IgD-negative memory B cell (primary cell): ENCODE results near the gene POLR1C. TPM values are rescaled to one million over a fixed set of nuclear protein-coding genes. Genes with fewer than 3 reads are reported as not detected.
"Not testable (repeated sequence)": the region's sequence is repeated elsewhere in the genome, so short reads cannot be mapped to it uniquely, and the experiment has no call there.

Experiments used
- H3K27ac Mint-ChIP-seq, 3 donors: one replicate each; pipeline ENCODE4 v1.8.0; 2020 to 2022; ENCODE audit warnings: mild to moderate bottlenecking in 3 of 3, mixed read lengths in 3 of 3, moderate library complexity in 1 of 3
- H3K27me3 Mint-ChIP-seq: one replicate; pipeline ENCODE4 v1.8.0; 2021; ENCODE audit warnings: mixed read lengths
- H3K36me3 Mint-ChIP-seq: one replicate; pipeline ENCODE4 v1.8.0; 2020; ENCODE audit warnings: mild to moderate bottlenecking, mixed read lengths
- H3K4me1 Mint-ChIP-seq, 3 donors: one replicate each; pipeline ENCODE4 v1.8.0; 2020 to 2022; ENCODE audit warnings: mixed read lengths in 3 of 3, mild to moderate bottlenecking in 1 of 3
- H3K4me3 Mint-ChIP-seq, 4 donors: one replicate each; pipeline ENCODE4 v1.8.0; 2020 to 2022; ENCODE audit warnings: mild to moderate bottlenecking in 4 of 4, mixed read lengths in 4 of 4, moderate library complexity in 3 of 4
- H3K9me3 Mint-ChIP-seq, 3 donors: one replicate each; pipeline ENCODE4 v1.8.0; 2020 to 2021; ENCODE audit warnings: mixed read lengths in 3 of 3, mild to moderate bottlenecking in 1 of 3
- polyA plus RNA-seq: library from polyadenylated mRNA; unstranded; fragments of 300-500 nt; fragmentation: Illumina TruSeq; gene quantifications from one replicate; pipeline ENCODE4 v1.2.3, GENCODE V29; 2021

POLR1C gene, protein sequence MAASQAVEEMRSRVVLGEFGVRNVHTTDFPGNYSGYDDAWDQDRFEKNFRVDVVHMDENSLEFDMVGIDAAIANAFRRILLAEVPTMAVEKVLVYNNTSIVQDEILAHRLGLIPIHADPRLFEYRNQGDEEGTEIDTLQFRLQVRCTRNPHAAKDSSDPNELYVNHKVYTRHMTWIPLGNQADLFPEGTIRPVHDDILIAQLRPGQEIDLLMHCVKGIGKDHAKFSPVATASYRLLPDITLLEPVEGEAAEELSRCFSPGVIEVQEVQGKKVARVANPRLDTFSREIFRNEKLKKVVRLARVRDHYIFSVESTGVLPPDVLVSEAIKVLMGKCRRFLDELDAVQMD
- polyA plus RNA-seq = 19.6 TPM

- no peaks in the 10 kb centered on the region for H3K9me3 Mint-ChIP-seq
- H3K27ac Mint-ChIP-seq = no peak within 1 kb of the TSS
- no peaks in the 10 kb centered on the region for H3K27me3 Mint-ChIP-seq
- H3K4me1 Mint-ChIP-seq = peaks cover 6 to 24% (median 24%) of the 10 kb centered on the region in 3 donors
- H3K36me3 Mint-ChIP-seq = peaks cover 6% of the 10 kb centered on the region
- no peak within 1 kb of the TSS for H3K4me3 Mint-ChIP-seq
Observed at GRCh38 chr6:43516697-43517504, at the start of gene POLR1C, which contains the start of gene YIPF3. TSS of gene POLR1C (plus strand) at chr6:43517089. CDS start at chr6:43517110, 21 bp downstream. TSS of gene YIPF3 (minus strand) at chr6:43516926. CDS start at chr6:43516807, 119 bp downstream.

- not testable (repeated sequence) for H3K36me3 Mint-ChIP-seq, H3K4me3 Mint-ChIP-seq, H3K27ac Mint-ChIP-seq, H3K9me3 Mint-ChIP-seq, H3K4me1 Mint-ChIP-seq
- peaks cover 31% of the 10 kb centered on the region for H3K27me3 Mint-ChIP-seq
Observed at GRCh38 chr6:43467265-43467664, 49.6 kb upstream of the POLR1C start.

DNA sequence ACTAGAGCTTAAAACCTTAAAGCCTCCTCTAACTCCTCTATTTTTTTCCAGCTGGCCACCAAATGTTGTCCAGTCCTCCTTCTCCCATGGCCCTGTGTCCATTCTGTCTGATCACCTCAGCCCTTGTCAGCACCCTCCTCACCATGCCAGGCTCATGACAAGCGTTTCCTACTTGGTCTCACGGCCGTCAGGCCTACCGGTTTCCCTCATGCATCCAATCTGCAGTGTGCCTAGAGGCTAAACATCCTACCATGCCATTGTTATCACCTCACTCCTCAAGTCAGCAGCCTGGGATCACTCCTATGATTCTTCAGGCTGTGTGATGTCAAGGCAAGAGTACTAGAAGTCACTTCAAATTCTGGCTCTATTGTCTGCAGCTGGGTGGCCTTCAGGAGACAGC is 49.1 kb upstream of the POLR1C start:
- H3K4me3 Mint-ChIP-seq = no peak overlapping the region
- H3K36me3 Mint-ChIP-seq = no peaks in the 10 kb centered on the region
- peaks cover 0 to 2% (median 0%) of the 10 kb centered on the region in 3 donors for H3K4me1 Mint-ChIP-seq
- H3K27me3 Mint-ChIP-seq = peaks cover 28% of the 10 kb centered on the region
- H3K27ac Mint-ChIP-seq = no peak overlapping the region
- H3K9me3 Mint-ChIP-seq = no peaks in the 10 kb centered on the region

GRCh38 chr6:43468240-43468639 is 48.6 kb upstream of the POLR1C start:
- no peaks in the 10 kb centered on the region for H3K9me3 Mint-ChIP-seq
- no peak overlapping the region for H3K4me3 Mint-ChIP-seq
- H3K4me1 Mint-ChIP-seq = peaks cover 0 to 2% (median 0%) of the 10 kb centered on the region in 3 donors
- H3K36me3 Mint-ChIP-seq = no peaks in the 10 kb centered on the region
- no peak overlapping the region for H3K27ac Mint-ChIP-seq
- peaks cover 26% of the 10 kb centered on the region for H3K27me3 Mint-ChIP-seq

- Mint-ChIP-seq H3K27ac (no peak overlapping the region), H3K27me3 (peaks cover 22% of the 10 kb centered on the region)
Observed at GRCh38 chr6:43468748-43469681, 47.9 kb upstream of the POLR1C start.

GRCh38 chr6:43469947-43470346 is 46.9 kb upstream of the POLR1C start:
- H3K4me1 Mint-ChIP-seq = peaks cover 0 to 2% (median 0%) of the 10 kb centered on the region in 3 donors
- H3K27ac Mint-ChIP-seq = no peak overlapping the region
- no peaks in the 10 kb centered on the region for H3K36me3 Mint-ChIP-seq
- H3K4me3 Mint-ChIP-seq = no peak overlapping the region
- H3K27me3 Mint-ChIP-seq = peaks cover 22% of the 10 kb centered on the region
- H3K9me3 Mint-ChIP-seq = no peaks in the 10 kb centered on the region

More at GRCh38 chr6:43468748-43469681, 47.9 kb upstream of the POLR1C start:
- Mint-ChIP-seq H3K9me3 (no peaks in the 10 kb centered on the region), H3K4me3 (no peak overlapping the region), H3K36me3 (no peaks in the 10 kb centered on the region), H3K4me1 (peaks cover 0 to 2% (median 0%) of the 10 kb centered on the region in 3 donors)

DNA sequence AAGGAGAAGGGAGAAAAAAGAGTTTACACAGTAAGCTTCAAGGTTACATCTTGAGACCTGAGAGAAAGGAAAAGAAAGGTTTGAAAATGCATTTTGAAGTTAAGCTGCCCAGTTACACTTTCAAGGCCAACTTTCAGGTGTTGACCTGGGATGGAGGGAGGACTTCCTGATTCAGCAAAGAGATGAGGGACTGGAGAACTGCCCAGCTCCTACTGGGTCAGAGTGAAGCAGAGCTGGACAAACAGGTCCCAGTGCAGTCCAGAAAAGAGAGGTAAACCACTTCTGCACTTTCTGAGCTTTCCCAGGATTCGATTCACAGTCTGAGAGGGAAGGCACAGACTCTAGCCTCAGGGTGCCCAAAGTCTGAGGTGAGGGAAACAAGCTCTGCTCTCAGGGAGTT is 45.5 kb upstream of the POLR1C start:
- no peaks in the 10 kb centered on the region for H3K9me3 Mint-ChIP-seq
- no peaks in the 10 kb centered on the region for H3K36me3 Mint-ChIP-seq
- H3K27ac Mint-ChIP-seq = peak overlapping the region in 1 of 3 donors; percentile 2
- no peak overlapping the region for H3K4me3 Mint-ChIP-seq
- peaks cover 0 to 2% (median 0%) of the 10 kb centered on the region in 3 donors for H3K4me1 Mint-ChIP-seq
- peaks cover 22% of the 10 kb centered on the region for H3K27me3 Mint-ChIP-seq

GRCh38 chr6:43472515-43472914 is 44.4 kb upstream of the POLR1C start:
- no peaks in the 10 kb centered on the region for H3K9me3 Mint-ChIP-seq
- peaks cover 18% of the 10 kb centered on the region for H3K27me3 Mint-ChIP-seq
- H3K27ac Mint-ChIP-seq = no peak overlapping the region
- H3K4me1 Mint-ChIP-seq = peaks cover 9 to 10% (median 10%) of the 10 kb centered on the region in 3 donors
- no peak overlapping the region for H3K4me3 Mint-ChIP-seq
- H3K36me3 Mint-ChIP-seq = no peaks in the 10 kb centered on the region

DNA sequence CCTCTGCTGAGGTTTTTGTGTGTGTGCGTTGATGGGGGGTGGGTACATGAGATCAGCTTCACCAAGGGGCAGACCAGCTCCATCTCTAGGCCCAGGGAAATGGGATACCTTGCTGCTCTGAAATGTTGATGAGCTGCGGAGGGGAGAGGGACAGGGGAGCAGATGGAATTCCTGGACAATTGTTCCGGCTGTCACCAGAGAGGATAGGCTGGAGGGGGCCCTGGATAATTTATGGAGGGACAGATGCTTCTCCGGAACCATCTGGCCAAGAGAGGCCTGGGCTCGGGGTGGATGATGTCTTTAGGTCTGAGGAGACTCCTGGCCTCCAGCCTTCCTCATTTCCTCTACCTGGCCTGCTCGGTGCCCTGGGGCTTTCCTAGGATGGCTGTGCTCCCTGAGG is 41.4 kb upstream of the POLR1C start:
- Mint-ChIP-seq H3K27ac (peak overlapping the region in 1 of 3 donors; percentile 10), H3K4me1 (peaks cover 19 to 29% (median 23%) of the 10 kb centered on the region in 3 donors)

GRCh38 chr6:43476746-43477145 is 40.1 kb upstream of the POLR1C start:
- Mint-ChIP-seq H3K27me3 (peaks cover under 1% of the 10 kb centered on the region), H3K9me3 (no peaks in the 10 kb centered on the region), H3K27ac (peak overlapping the region; percentile 90 to 99 (median 94)), H3K4me1 (peaks cover 19 to 34% (median 21%) of the 10 kb centered on the region in 3 donors), H3K36me3 (no peaks in the 10 kb centered on the region), H3K4me3 (peak overlapping the region; percentile 90 to 99 (median 95))

More for the DNA sequence above, 41.4 kb upstream of the POLR1C start:
- H3K36me3 Mint-ChIP-seq = no peaks in the 10 kb centered on the region
- no peaks in the 10 kb centered on the region for H3K9me3 Mint-ChIP-seq
- H3K27me3 Mint-ChIP-seq = peaks cover 7% of the 10 kb centered on the region
- peak overlapping the region in 1 of 4 donors; percentile 75 for H3K4me3 Mint-ChIP-seq

DNA sequence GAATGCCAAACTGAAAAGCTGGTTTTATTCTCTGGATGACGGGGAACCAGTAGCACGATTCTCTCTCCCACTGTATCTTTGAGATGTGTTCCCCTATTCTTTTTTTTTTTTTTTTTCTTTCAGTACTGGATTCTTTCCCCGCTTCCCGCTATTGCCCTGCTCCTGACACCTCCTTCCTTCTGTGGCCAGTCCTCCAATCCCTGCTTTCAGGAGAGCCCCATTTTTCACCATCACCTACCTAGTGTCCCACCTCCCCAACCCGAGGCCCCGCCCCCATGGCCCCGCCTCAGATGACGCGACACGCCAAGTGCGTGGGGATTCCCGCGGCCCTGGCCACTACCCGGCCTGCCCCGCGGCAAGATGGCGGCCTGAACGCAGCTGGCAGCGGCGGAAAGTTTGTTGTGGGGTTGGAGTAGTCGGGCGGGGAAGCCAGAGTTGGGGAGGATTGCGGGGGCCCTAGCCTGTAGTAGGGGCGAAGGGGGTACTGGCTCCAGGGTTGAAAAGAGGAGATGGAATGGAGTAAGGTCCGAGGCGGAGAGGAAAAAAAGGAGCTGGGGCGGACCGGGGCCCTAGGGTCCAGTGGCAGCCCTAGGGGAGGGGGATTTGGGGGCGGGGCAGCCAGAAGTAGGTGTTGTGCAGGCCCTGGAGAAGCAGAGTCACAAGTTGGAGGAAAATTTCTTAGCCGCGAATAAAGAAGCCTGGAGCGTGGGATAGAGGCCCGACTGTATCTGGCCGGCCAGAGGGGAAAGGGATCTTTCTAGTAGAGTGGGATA is 39.5 kb upstream of the POLR1C start, which contains the start of gene TJAP1:
Gene TJAP1, plus strand, starts transcription at position 336 of the 773 bp plus-strand sequence. CDS start 21,432 bp downstream, outside the sequence.
- no peaks in the 10 kb centered on the region for H3K36me3 Mint-ChIP-seq
- no peaks in the 10 kb centered on the region for H3K27me3 Mint-ChIP-seq
- H3K9me3 Mint-ChIP-seq = no peaks in the 10 kb centered on the region
- H3K27ac Mint-ChIP-seq = peak within 1 kb of the TSS; percentile 90 to 99 (median 94)
- H3K4me1 Mint-ChIP-seq = peaks cover 23 to 38% (median 23%) of the 10 kb centered on the region in 3 donors
- peak within 1 kb of the TSS; percentile 90 to 99 (median 95) for H3K4me3 Mint-ChIP-seq

DNA sequence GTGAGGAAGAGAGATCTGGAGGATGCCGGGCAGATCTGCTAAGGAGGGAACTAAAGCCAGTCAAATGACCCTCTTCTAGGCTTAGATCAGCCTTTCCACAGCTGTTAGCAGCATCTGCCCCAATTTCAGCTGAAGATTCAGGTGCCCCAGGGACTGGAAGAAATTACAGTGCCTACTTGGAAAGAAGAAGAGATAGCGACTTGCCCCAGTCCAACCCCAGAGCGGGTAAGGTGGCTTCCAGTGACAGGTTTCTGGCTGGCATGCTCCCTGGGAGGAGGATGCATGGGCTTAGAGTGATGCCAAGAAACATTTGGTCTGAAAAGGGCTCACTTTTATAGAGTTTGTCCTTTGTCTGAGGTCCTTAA is 38.9 kb upstream of the POLR1C start:
- H3K36me3 Mint-ChIP-seq = no peaks in the 10 kb centered on the region
- peaks cover 23 to 38% (median 24%) of the 10 kb centered on the region in 3 donors for H3K4me1 Mint-ChIP-seq

GRCh38 chr6:43481075-43481474 is 35.8 kb upstream of the POLR1C start:
- Mint-ChIP-seq H3K4me3 (peak overlapping the region in 1 of 4 donors; percentile 40), H3K36me3 (no peaks in the 10 kb centered on the region), H3K9me3 (no peaks in the 10 kb centered on the region), H3K27ac (peak overlapping the region in 2 of 3 donors; percentile 19 to 76), H3K27me3 (no peaks in the 10 kb centered on the region), H3K4me1 (peaks cover 24 to 42% (median 30%) of the 10 kb centered on the region in 3 donors)

More for the DNA sequence above, 38.9 kb upstream of the POLR1C start:
- H3K27me3 Mint-ChIP-seq = no peaks in the 10 kb centered on the region
- no peaks in the 10 kb centered on the region for H3K9me3 Mint-ChIP-seq
- peak overlapping the region; percentile 90 to 99 (median 95) for H3K4me3 Mint-ChIP-seq
- H3K27ac Mint-ChIP-seq = peak overlapping the region; percentile 90 to 99 (median 94)
